CD4-positive, alpha-beta T cell treated with Interleukin-6 for 4 hours (primary cell): ENCODE measurements around the gene RDX.

Source experiments
- DNase-seq: peaks from one replicate; pipeline ENCODE4 v3.0.0-alpha.2; 2020; ENCODE audit warnings: mixed read lengths

RDX gene

DNA sequence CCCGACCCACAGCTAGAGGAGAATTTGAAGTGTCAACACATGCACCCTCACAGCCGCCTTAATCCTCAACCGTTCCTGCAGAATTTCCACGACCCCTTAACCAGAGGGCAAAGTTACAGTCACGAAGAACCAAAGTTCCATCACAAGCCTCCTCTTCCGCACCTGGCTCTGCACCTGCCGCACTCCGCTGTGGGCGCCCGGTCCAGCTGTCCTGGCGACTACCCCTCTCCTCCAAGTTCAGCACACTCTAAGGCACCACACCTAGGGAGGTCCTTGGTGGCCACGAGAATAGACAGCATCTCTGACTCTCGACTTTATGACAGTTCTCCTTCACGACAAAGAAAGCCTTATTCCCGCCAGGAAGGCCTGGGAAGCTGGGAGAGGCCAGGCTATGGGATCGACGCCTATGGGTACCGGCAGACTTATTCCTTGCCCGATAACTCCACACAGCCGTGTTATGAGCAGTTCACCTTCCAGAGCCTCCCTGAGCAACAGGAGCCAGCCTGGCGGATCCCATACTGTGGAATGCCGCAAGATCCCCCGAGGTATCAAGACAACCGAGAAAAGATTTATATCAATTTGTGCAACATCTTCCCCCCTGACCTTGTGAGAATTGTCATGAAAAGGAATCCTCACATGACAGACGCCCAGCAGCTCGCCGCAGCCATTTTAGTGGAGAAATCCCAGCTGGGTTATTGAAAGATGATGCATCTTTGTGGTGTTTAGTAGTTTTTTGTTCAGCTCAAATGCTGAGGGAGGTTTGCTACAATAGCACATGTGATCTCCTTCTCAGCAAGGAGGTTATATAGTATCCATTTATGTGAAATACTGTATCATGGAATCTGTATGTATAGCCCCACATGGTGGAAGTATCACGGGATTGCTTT, 131.1 kb downstream of the RDX start:
- no peak for DNase-seq

DNA sequence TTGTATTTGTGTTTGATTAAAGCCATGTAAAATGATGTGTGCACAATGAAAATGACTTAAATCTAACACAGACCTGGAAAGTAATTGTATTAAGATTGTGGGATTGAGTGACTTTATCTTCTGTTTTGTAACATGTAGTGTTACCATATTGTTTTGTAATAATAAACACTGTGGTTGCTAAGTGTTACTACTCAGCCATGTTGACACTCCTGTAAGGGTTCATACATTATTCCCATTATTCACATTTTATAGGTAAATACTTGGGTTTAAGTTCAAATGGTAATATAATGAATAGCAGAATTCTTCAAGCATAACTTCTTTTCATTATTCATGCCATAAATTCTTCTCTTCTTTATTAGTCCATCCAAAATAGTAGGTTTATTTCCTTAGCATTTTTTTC, 134.2 kb downstream of the RDX start:
- DNase-seq: no peak

DNA sequence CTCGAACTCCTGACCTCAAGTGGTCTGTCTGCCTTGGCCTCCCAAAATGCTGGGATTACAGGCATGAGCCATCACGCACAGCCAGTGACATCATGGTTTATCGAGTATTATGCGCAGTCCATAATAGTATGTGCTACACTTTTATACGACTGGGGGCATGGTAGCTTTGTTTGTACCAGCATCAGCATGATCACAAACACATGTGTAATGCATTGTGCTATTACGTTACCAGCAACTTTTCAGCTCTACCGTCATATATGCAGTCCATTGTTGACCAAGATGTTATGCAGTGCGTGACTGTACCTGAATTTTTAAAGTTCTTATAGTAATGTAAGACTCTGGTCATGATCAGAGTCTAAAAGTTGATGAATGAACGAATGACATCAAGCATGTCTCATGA, 135.4 kb downstream of the RDX start:
- DNase-seq: no peak

DNA sequence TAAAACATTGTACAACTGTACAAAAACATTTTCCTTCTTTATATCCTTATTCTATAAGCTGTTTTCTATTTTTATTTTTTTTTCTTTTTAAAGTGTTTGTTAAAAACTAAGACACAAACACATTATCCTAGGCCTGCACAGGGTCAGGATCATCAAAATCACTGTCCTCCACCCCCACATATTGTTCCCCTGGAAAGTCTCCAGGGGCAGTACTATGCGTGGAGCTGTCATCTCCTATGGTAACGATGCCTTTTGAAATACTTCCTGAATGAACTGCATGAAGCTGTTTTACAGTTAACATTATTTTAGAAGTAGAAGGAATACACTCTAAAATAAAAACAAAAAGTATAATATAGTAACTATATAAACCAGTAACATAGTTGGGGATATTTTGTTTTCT, 136.0 kb downstream of the RDX start:
- DNase-seq: no peak

DNA sequence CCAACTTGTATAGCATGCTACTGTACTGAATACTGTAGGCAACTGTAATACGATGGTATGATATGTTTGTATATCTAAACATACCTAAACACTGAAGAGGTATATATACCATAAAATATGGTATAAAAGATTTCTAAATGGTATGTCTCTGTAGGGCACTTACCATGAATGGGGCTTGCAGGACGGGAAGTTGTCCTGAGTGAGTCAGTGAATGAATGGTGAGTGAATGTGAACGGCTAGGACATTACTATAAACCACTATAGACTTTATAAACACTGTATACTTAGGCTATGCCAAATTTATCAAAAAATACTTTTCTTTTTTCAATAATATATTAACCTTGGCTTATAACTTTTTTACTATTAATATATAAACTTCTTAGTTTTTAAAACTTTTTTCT, 136.4 kb downstream of the RDX start:
- no peak for DNase-seq

DNA sequence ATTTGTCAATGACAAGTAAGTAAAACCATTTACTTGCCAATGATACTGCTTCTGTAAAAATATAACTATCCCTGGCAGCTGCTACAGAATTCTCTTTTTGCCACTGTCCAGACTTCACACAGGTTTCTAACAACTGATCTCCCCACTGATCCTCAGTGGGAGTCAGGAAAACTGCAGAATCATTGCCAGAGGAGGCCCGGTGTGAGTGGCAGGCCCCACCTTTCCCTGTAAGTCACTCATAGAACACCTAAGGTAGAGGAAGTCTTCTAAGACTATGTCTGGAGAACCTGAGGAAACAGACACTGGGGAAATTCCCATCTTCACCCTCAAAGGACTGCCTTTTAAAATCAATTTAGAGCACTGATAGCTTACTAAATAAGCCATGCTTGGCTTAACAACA, 136.9 kb downstream of the RDX start:
- no peak for DNase-seq

DNA sequence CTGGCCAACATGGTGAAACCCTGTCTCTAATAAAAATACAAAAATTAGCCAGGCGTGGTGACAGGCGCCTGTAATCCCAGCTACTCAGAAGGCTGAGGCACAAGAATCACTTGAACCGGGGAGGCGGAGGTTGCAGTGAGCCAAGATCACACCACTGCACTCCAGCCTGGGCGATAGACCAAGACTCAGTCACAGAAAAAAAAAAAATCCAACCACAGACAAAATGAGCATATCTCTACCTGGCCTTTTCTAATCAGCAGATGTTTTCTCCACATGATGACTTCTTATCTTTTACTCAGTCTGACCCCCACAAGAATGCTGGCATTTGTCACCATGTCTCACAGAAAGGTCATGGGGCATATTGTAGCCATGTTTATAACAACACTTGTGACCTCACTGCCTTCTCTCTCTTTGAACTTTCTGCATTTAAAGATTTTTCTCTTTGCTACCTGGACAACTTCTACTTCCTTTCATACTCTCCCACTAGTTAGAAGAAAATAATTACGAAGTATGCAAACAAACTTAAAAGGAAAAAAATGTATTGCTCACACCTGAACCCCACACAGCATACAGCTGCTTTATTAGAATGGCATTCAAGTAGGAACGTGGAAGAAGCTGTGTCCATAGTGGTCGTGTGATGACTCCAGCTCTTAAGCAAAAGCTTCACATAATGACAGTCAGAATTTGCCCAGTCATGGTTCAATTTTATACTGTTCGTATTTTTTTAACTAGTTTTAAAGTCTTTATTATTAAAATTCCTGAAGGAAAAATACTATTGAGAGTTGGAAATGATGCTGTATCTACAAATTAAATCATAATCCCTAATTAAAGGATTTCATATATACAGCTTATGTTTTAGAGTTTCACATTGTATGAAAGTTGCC, 137.9 kb downstream of the RDX start:
- DNase-seq: no peak

DNA sequence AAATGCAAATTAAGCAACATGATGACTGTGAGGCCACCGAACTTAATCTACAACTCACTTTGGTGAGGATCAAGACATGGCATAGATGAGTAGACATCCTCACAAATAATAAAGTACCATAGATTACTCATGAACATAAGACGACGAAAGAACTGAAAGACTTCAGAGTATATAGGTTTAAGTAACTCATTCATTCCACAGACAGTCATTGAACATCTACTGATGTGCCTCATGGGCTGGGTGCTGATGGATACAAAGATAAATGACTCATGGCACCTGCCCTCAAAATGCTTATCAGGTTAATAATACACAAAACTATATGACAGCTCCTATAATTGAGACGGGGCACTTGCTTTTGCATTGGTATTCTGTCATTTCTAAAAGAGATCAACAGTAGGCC, 139.9 kb downstream of the RDX start:
- DNase-seq: no peak

DNA sequence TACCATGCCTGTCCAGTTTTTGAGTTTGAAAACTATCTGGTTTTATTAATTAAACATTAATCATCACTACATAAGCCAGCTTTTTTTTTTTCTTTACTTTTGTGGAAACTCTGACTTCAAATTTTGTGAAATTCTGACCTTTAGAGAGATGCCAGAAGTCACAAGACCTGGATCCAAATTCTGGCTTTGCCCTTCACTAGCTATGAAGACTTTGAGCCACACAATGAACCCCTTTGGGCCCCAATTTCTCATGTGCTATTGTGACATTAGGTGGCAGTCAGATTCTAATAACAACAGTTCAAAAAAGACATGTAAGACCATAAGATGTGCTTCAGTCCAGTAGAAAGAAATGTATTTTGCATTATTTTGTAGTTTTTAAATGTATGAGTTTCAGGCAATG, 142.9 kb downstream of the RDX start:
- DNase-seq: no peak

DNA sequence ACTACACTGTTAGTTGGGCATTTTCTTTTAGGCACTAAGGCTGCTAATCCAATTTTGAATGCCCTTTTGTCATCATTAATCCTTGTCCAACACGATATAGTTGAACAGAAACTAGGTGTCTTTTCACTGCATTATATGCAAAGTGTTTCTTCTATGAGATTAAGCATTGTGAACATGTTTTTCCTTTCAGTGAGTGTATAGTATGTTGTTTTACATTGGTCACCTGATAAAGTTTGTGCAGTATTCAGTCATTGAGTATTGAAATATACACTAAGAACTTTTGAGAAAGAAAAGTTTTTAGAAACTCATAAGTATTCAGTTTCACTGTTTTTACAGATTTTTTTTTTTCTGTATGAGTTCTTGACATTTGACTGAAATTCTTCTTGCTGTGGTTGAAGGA, 144.2 kb downstream of the RDX start:
- no peak for DNase-seq

DNA sequence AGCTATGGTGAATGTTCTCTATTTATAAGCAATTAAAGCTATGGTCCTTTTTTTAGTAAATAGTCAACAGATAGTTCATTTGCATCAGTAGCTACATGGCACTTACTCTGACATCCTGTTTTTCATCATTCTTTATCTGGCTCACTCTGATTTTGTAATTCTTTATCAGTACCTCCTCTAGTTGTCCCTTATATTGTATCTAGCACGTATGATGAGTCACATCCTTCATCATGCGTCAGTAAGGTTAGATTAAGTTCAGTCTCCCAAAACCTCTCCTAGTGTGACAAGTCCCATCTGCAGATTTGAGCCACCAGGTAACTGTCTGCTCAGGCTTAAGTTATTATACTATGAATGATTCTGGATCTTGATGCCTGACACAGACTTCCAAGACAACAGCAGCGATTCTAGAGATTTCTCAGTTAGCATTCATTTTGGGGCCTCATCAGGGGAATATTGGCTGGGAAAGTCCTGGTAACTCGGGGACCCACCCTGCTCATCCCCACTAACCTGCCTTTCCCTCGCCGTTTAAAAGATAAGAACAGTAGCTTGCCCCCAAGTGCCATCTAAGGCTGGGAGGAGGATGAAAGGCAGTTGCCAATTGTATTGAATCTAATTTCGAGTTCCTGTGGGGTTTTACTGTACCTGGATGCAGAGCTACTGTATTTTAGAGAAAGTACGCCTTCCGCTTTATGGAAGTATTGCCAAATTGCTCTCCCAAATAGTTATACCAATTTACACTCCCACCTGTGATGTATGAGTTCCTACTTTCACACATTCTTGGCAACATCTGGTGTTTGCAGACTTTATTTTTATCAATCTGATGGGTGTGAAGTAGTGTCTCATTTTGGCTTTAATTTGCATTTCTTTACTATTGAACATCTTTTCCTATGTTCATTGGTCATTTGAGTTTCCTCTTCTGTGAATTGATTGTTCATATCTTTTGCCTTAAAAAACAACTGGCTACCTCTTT, 147.4 kb downstream of the RDX start:
- DNase-seq: no peak

DNA sequence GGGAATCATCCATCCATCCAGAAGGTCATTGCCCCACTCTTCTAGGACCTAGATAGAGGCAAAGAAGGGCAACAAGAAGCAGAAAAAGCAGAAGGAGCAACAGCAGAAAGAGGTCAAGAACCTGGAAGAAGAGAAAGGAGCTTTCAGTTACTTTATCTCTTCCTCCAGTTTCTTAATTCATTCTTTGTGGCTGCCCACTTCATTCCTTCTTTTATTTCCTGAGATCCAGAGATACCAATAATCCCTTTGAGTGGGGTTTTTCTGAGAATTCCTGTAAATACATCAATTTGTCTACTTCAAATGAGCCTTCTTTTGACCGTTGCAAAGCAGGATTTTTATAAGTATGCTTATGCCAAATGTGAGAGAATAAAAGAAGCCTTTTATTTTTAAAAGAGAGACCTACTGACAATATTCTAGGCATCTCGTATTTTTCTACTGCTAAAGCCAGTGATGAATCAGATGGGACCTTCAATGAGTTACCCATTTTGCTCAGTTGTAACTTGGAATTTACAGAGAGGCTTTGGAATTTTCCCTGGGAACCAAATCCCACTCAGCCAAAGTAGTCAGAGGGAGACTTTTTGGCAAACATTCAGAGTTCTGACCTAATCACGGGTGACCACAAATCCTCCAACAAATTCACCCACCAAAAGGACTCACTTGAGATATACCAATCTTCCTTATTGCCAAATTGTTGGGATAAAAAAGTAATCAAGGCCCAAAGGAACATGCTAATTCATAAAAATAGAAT, 148.3 kb downstream of the RDX start:
- DNase-seq: no peak

DNA sequence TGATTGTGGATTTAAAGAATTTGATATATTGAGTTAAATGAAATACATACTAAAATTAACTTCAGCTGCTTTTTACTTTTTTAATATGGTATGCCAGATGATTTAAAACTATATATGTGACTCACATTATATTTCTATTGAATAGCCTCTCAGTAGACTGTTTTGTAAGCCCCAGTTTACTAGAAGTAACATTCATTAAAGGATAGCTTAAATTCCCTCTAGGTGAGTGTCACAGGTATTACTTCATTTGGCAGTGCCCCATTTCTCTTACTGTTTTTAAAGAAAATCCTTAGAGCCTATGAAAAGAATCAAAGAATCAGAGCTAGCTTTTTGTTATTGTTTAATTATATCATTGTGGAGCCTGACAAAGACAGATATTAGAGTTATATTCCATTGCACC, 154.6 kb downstream of the RDX start:
- no peak for DNase-seq

DNA sequence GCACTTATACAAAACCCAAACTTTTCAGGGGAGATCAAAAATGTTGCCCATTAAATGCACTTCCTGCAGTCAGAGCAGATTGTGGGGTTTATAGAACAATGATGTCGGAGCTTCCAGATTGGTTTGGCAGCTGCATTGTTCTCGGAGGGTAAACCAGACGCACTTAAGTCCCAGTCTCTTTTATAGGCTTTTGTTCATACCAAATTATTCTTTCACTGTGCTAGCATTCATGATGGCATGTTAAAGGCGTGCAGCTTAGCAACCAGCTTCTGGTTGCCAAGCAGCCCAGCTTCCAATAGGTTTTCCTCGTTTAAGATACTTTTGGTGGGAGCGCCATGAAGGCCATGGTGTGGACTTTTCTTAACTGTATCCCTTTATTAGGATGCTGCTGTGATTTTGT, 162.3 kb downstream of the RDX start:
- no peak for DNase-seq

DNA sequence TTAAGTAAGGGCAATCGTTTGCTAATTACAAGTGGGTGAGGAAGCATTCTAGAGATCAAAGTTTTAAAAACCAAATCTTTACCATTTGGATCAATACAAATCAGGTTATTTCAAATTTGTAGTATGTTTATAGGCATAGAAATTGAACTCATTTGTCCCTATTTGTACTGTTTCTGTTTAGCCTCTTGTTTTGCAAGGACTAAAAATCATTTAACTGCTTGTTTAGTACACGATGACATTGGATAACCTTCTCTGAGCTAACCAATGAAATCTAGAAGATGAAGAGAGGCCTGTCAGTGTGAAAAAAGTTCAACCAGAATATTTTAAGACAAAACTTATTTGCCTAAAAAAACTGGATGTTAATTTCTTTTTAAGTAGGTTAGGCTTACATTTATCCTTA, 163.3 kb downstream of the RDX start:
- DNase-seq: no peak

DNA sequence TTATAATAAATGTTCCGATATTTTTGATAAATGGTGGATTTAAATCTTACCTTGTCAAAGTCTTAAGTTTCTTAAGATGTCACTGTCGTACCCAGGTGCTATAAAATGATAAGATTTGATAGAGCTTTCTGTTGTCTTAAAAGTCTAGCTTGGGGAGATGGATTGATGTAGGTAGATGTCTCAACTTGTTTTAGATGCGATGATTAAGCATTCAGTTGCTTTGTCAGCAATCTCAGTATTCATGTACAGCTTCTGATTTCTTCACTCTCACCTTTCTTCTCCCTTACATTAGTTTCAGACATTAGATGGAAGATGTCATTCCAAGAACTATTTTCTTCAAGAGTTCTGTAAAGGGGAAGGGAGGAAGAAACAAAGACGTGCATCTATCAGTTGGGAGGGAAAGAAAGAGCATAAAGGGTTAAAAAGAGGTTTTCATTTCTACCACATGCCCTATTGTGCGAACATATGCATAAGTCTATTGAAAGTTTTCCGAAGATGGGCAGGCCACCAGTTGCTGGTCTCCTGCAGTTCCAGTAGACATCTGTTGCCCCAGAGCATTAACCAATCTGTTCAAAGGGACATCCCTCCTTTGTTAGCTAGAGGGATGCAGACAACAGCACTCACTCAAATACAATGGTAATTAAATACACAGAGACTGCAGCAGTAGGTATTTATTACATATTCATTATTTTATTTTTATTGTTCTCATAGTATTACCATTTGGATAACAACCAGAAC, 164.9 kb downstream of the RDX start:
- DNase-seq: no peak

DNA sequence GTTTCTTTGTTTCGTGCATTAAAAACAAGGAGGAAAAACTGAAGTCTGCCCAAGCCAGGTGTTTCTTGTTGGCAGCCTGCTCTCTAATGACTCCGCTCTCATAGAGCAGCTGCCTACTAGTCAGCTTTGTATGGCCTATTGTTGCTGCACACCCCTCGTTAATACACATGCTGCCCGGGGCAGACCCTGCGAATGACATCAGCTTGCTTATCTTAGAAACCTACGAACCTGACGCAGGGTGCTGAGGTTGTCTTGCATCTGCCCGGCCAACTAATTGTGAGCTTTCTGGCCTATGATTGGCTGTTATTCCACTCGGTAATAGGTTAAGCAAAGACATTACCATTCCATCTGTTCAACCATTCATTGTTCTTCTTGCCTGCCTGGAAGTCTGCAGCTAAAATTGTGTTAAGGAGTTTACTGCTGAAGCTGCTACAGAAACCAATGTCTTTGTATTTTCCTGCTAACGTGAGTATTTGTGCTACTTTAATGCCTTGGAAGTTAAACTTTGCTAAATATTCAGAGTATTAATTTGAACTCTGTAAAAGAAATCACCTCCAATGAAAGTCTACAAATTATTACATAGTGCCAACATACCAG, 165.7 kb downstream of the RDX start:
- DNase-seq: no peak

DNA sequence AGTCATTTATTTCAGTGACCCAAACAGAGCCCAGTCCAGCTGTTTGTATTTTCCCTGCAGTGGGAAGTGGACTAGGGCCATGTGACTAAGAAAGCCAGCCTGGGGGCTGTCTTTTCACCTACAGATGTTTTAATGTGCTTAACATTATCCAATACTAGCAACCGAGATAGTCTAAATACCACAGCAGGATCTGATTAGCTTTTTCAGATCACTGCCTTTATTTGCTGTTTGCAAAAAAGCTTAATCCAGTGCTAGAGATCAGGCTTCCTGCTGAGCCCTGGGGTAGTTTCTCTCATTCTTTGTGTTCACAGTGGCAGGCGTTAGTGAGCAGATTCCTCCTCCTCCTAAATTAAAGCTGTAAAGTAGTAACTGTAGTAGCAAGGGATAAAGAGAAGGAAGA, 168.3 kb downstream of the RDX start:
- DNase-seq: no peak

DNA sequence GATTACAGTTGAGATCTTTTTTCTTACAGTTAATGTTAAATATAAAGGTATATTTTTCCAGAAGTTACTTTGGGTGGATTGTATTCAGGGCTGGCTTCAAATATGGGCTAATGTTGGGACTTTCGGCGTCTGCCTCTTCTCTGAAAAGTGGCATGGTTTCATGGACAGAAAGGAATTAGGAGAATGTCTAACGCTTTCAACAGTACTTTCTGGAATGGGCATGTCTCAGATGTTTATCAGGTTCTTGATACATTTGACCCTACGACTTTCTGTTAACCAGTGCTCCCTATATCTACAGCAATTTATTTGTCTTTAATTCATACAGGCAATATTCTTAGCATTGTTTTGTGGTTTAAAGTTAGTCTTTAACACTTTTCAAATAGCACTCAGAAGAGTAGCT, 169.5 kb downstream of the RDX start:
- no peak for DNase-seq

DNA sequence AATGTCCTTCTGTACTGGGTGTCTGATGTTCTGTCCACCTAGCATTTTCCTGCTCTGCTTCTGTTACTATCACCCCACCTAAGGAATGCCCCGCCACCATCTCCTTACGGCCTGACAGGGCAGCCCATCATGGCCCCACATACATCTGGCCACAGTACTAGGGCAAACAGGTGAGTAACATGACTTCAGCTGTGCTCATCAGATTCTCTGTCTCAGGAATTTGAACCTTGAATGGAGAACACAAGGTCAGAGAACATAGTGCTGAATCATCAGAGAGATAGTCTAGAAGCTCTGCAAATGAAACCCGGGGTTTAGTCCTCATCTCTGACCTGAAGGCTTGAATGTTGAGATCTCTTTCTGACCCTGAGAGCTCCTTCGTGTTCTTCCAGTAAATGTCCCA, 170.8 kb downstream of the RDX start:
- no peak for DNase-seq
